Hepatocyte (in vitro differentiated cells): ENCODE measurements around the gene RAB9A.

Experiments used
- EZH2 ChIP-seq: fragments of 200-600 bp; sonication (generic); IDR thresholded peaks from 2 replicates; pipeline ENCODE4 v1.6.1; 2016; ENCODE audit warnings: antibody characterized with exemption, mild to moderate bottlenecking, borderline replicate concordance
- EZH2phosphoT487 ChIP-seq: fragments of 200-600 bp; sonication (generic); IDR thresholded peaks from one replicate; pipeline ENCODE4 v1.6.1; 2018; ENCODE audit warnings: antibody characterized with exemption, mild to moderate bottlenecking, low read depth, moderate library complexity; ENCODE audit not compliant: unreplicated experiment, severe bottlenecking

DNA sequence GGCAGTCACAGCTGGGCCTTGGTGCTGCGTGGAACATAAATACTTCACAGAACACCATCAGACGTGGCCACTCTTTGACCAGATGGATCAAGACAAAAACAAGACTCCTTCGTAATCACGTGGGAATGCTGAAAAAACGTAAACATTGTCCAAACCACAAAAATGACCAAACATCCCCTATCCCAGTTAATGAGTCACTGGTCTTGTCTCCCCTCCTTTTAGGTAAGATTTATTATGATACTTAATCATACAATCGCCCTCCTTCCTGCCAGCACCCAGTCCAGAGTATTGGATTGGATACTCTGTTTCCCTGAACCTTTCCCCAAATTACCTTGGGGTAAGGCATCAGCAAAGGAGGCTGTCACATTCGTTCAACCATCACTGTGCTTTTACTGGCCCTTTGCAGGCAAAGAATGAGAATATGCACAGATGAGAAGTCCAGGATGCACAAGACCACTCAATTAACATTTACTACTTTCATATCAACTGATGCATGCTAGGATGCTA, 36.6 kb upstream of the RAB9A start:
- no peak for TF ChIP-seq EZH2phosphoT487
- no peak for TF ChIP-seq EZH2
